Bronchial epithelial cell (primary cell): ENCODE results near the gene NOTCH1. TPM values are rescaled to one million over a fixed set of nuclear protein-coding genes. Genes with fewer than 3 reads are reported as not detected.

ENCODE experiments used
- DNase-seq: peaks from one replicate; pipeline ENCODE4 v3.0.0-alpha.2; 2010; ENCODE audit warnings: low read depth
- FAIRE-seq: peaks from 2 replicates; lab custom pipeline; 2011; peaks lifted over from hg19 to GRCh38; lab: Jason Lieb, UNC
- H3K27me3 ChIP-seq: 2 replicates; pipeline ENCODE4 v1.5.1; 2011; ENCODE audit warnings: low read length; ENCODE audit not compliant: control insufficient read depth, insufficient read depth
- H3K36me3 ChIP-seq: 2 replicates; pipeline ENCODE4 v1.5.1; 2011; ENCODE audit warnings: low read length; ENCODE audit not compliant: control insufficient read depth, insufficient read depth
- H3K4me3 ChIP-seq: 2 replicates; pipeline ENCODE4 v1.5.1; 2011; ENCODE audit warnings: mild to moderate bottlenecking, low read depth, low read length, control low read depth
- total RNA-seq: library from RNA; depleted of rRNA; stranded (reverse); fragments of >200 nt; gene quantifications from 2 replicates; pipeline ENCODE4 v1.2.1, GENCODE V29; 2014
- TF ChIP-seq, protein P1 (sequence below): IDR thresholded peaks from 2 replicates; pipeline ENCODE4 v1.5.1; 2011; ENCODE audit warnings: mild to moderate bottlenecking, moderate library complexity, low read length, control low read depth, inconsistent platforms; ENCODE audit not compliant: insufficient read depth, severe bottlenecking

Gene NOTCH1
- total RNA-seq, 1 donor from 2014 or later, result 70.0 TPM

GRCh38 chr9:136572828-136573625 is 27.2 kb upstream of the NOTCH1 start:
- H3K4me3 ChIP-seq, result no peak overlapping the region
- DNase-seq (no peak), FAIRE-seq (no peak)
- no peaks in the 10 kb centered on the region for H3K27me3 ChIP-seq
- H3K36me3 ChIP-seq, result no peaks in the 10 kb centered on the region
- TF ChIP-seq, protein P1, sequence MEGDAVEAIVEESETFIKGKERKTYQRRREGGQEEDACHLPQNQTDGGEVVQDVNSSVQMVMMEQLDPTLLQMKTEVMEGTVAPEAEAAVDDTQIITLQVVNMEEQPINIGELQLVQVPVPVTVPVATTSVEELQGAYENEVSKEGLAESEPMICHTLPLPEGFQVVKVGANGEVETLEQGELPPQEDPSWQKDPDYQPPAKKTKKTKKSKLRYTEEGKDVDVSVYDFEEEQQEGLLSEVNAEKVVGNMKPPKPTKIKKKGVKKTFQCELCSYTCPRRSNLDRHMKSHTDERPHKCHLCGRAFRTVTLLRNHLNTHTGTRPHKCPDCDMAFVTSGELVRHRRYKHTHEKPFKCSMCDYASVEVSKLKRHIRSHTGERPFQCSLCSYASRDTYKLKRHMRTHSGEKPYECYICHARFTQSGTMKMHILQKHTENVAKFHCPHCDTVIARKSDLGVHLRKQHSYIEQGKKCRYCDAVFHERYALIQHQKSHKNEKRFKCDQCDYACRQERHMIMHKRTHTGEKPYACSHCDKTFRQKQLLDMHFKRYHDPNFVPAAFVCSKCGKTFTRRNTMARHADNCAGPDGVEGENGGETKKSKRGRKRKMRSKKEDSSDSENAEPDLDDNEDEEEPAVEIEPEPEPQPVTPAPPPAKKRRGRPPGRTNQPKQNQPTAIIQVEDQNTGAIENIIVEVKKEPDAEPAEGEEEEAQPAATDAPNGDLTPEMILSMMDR, result no peak

DNA sequence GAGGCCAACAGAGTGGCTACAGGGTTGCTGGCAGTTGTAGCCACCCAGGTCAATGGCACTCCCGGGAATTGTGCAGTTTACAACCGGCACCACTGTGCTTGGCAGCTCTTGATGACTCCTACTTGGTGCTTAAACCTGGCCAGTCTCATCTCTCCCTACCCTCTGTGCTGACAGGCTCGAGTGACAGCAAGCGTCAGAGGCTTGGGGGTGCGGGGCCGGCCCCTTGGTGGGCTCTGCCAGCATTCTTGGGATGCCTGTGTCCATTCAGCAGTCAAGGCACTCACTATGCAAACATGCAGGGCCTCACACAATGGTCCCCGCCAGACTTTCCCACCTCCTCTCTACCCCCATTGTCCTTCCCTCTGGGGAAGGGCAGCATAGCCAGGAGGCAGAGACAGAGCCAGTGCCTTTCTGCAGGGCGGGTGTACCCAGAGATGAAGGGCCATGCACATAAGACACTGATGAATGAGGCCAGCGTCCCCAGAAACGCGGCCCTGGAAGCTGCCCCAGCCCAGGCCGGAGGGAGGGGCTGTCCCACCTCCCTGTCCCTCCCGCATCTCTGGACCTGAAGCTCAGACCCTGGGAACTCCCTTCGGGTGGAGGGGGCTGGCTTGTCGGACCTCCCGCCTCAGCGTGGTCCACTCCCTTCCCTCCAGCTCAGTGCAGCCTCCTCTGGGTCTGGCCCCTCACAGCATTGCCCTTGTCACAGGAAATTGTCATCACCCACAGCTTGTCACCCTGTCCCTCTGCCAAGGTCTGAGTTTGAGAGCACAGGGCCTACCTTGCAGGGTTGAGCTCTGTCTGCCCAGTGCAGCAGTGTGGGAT is 26.4 kb upstream of the NOTCH1 start:
- TF ChIP-seq, protein P1, result no peak
- DNase-seq, result peak; percentile 13
- FAIRE-seq, result no peak
- Histone ChIP-seq H3K36me3 (no peaks in the 10 kb centered on the region), H3K4me3 (no peak overlapping the region), H3K27me3 (no peaks in the 10 kb centered on the region)

- H3K36me3 ChIP-seq, result no peaks in the 10 kb centered on the region
- TF ChIP-seq, protein P1, result no peak
- no peaks in the 10 kb centered on the region for H3K27me3 ChIP-seq
- DNase-seq (no peak), FAIRE-seq (no peak)
- no peak overlapping the region for H3K4me3 ChIP-seq
These were observed 25.7 kb upstream of the NOTCH1 start for GRCh38 chr9:136571531-136571930.

GRCh38 chr9:136570916-136571315 is 25.1 kb upstream of the NOTCH1 start:
- Histone ChIP-seq H3K36me3 (no peaks in the 10 kb centered on the region), H3K27me3 (no peaks in the 10 kb centered on the region), H3K4me3 (no peak overlapping the region)
- FAIRE-seq, result no peak
- TF ChIP-seq, protein P1, result no peak
- DNase-seq, result no peak

- FAIRE-seq (no peak), DNase-seq (no peak)
- H3K4me3 ChIP-seq, result no peak overlapping the region
- TF ChIP-seq, protein P1, result no peak
- H3K27me3 ChIP-seq, result no peaks in the 10 kb centered on the region
- no peaks in the 10 kb centered on the region for H3K36me3 ChIP-seq
These were observed 24.5 kb upstream of the NOTCH1 start for GRCh38 chr9:136570191-136570845.
